Stimulated activated CD8-positive, alpha-beta memory T cell treated with anti-CD3 and anti-CD28 coated beads, Interleukin-12 subunit alpha, Interleukin-12 subunit beta, amount 100 ng/mL, for 1 hour (primary cell): ENCODE data around the gene ZNRD2.
A peak's percentile ranks its signal among the peaks of the same experiment; 100 is the strongest.

Experiments
- DNase-seq: peaks from one replicate; pipeline ENCODE4 v3.0.0-alpha.2; 2020; ENCODE audit warnings: low read depth

ZNRD2 gene

GRCh38 chr11:65538232-65538914 is 31.9 kb upstream of the ZNRD2 start:
- no peak for DNase-seq

DNA sequence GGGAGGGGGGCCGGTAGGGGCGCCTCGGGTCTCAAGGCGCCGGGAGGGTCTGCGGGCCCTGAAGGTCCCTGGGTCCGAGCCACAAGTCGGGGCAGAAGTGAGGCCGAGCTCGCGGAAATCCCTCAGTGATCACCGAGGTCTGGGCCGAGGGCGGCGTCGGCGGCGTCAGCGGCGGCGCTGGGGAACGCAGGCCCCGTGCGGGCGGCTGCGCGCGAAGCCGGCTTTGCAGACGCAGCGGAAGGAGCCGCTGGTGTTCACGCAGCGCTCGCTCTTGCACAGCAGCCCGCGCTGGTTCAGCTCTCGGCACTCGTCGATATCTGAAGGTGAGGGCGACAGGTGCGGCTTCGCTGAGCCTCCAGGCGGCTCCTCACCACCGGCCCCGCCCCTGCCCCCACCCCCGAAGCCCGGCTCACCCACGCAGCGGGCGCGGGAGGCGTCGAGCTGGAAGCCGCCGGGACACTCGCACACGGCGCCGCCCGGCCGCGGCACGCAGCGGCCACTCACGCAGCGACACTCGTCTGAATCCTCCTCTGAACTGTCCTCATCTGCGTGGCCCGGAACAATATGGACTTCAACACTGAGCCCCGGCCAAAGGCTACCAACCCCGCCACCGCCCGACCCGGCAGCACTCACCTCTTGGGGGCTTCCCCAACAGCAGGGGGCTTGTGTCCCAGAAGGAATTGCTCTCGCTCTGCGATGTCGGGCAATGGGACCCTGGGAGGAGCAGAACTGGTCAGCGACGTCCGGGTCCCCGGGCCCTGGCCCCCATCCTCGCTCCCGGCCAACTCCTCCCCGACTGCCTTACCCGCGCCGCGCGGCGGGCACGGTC is 31.1 kb upstream of the ZNRD2 start:
- DNase-seq, result no peak

- DNase-seq, result no peak
These were observed 30.5 kb upstream of the ZNRD2 start for GRCh38 chr11:65539744-65540289.

DNA sequence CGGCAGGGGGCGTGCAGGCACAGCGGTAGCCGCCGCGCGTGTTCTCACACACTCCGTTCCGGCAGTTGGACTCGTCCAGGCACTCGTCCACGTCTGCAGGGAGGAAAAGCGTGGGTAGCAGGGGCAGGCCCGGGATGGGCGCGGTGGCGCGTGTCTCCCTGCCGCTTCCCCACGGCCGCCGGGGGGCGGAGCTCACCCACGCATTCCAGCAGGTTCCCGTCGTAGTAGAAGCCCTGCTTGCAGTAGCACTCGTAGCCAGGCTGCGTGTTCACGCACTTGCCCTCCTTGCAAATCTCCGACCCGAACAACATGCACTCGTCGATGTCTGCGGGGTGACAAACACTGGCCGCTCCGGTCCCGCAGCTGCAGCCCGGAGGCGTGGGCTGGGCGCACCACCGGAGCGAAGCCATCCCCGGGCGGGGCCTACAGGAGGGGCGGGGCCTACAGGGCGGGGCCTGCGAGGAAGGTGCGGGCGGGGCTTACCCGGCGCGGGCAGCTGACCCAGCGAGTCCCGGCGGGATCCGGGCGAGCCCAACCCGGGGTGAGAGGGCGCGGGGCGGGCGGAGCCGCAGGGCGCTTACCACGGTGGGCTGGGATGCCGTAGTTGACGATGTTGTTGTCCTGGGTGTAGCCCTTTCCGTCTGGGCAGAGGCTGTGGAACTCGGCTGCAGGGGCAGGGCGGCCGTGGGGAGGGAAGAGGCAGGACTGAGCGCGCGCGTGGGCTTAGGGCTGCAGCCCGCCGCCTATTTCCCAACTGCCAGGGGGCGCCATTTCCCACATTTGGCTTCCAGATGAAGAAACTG is 29.8 kb upstream of the ZNRD2 start:
- DNase-seq, result peak; percentile 75

DNA sequence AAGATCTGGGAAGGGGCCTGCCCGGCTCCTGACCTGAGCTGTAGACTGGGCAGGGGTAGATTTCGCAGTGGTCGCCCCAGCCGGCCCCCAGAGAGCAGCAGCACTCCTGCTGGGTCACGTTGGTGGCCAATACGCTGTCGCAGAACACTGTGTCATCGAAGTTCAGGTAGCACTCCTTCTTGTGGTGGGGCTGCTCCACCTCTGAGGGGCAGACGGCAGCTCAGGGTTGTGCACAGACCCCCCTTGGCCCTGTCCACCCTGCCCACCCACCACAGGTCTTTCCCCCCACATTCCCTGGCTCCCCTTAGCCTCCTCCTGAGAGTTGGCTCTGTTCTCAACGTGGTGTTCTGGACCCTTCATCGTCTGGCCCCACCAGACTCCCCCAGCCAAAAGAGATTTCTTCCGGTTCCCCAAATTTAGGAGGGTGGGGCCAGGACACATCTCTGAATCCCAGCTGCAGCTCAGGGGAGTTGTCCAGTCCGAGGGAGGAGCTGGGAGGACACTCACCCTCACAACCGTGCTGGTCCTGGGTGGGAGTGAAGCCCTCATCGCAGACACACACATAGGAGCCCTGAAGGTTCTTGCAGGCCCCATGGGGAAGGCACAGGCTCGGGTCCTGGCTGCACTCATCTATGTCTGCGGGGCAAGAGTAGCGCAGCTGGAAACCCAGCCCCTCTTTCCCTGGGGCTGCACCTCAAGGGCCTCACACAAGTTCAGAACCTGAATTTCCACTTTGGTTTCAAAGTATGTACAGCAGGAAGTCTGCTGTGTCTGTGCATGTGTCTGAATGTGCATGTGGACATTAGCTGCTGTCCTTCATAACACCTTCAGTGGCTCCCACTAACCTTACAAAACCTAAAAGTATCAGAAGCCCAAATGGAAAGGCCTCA is 28.9 kb upstream of the ZNRD2 start:
- no peak for DNase-seq

- DNase-seq, result no peak
These were observed 27.4 kb upstream of the ZNRD2 start for GRCh38 chr11:65542738-65543390.

DNA sequence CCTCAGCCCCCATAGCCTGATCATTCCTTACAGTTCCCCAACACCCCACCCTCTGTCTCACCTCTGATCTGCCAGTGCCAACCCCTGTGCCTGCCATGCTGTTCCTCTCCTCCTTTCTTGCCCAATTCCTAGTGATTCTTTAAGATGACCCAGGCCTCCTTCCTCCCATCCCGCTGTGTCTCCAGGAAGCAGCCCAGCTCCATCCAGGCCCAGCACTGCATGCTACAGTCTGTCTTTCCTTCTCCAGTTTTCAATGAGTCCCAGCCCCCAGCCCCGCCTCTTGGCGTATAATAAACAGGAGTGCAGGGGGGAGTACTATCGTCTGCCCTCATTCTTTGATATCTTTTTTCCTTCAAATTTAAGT is 24.4 kb upstream of the ZNRD2 start:
- DNase-seq, result no peak

DNA sequence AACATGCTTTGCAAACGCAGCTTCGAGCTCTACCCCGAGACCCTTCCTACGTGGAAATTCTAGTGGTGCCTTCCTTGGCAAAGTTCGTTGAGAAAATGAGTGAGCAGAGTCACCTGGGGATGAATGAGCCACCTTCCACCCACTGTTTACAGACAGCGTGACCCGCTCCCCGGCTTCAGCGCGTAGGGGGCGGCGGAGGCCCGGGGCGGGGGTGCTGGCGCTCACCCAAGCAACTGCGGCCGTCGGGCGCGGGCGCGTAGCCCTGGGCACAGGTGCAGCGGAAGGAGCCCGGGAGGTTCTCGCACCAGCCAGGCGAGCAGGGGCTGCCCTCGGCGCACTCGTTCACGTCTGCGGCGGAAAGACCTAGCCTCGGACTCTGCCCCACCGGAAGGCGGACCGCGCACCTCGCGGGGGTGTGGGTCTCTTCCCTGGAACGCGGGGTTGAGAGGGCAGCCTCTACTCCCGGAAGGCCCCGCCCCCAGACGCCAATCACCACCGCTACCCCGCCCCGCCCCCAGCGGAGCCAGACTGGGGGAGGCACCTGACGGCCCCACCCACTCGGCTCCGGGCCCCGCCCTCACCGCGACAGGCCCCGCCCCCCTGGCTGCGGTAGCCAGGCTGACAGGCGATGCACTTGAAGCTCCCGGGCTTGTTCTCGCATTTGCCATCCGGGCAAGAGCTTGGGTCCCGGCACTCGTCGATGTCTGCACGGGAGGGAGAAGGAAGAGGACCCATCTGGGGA is 23.9 kb upstream of the ZNRD2 start:
- DNase-seq, result peak; percentile 97

DNA sequence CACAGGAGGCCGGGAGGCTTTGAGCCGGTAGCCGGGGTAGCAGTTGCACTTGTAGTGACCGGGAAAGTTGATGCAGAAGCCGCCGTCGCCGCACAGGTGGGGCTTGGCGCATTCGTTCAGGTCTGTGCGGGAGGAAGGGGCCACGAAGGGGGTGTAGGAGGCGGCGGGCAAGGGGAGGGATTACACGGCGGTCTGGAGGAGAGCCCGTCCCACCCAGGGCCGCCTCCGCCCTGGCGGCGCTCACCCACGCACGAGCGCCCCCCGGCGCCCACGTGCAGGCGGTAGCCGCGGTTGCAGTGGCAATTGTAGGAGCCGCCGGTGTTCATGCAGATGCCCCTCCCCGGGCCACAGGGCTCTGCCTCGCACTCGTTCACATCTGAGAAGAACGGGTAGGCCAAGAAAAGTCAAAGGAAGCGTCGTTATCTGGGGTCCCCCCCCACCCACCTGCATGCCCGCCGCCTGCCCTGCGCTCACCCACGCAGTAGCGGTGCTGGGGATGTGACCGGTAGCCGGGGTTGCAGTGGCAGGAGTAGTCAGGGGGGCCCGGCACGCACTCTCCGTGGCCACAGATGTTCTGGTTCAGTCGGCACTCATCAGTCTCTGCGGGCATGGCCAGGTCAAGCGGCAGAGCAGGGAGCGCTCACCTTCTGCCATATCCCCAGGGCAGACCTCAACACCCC is 22.7 kb upstream of the ZNRD2 start:
- DNase-seq, result no peak

DNA sequence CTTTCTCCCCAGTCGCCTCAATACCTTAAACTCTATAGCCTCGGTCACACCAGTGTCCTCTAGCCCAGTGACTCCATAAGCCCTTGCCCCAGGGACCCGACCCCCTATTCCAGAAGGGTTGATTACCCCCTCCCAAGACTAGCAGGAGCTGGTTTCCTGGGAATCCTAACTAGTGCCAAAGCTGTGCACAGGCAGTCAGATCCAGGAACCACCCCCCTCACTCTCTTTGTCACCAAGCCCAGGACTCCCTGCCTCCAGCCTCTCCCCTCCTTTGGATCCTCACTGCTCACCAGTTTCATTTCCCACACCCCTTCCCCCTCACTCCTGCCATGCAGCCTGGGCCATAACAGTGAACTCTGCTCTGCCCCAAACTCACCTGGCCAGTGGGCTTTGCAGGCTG is 21.9 kb upstream of the ZNRD2 start:
- DNase-seq, result no peak

DNA sequence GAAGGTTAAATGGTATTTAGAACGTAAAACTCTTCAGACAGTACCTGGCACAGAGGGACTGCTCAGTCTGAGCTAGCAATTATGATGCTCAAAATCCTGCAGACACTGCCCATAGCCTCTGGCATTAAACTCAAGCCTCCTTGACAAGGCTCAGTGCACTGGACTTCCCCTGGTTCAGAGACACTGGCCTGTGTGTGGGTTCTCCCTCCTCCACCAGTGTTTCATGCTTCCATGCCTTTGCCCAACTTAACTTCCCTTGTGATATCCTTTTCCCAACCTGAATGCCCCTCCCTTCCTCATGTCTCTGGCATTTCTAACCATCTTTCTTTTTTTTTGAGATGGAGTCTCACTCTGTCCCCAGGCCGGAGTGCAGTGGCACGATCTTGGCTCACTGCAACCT is 21.2 kb upstream of the ZNRD2 start:
- DNase-seq, result no peak

DNA sequence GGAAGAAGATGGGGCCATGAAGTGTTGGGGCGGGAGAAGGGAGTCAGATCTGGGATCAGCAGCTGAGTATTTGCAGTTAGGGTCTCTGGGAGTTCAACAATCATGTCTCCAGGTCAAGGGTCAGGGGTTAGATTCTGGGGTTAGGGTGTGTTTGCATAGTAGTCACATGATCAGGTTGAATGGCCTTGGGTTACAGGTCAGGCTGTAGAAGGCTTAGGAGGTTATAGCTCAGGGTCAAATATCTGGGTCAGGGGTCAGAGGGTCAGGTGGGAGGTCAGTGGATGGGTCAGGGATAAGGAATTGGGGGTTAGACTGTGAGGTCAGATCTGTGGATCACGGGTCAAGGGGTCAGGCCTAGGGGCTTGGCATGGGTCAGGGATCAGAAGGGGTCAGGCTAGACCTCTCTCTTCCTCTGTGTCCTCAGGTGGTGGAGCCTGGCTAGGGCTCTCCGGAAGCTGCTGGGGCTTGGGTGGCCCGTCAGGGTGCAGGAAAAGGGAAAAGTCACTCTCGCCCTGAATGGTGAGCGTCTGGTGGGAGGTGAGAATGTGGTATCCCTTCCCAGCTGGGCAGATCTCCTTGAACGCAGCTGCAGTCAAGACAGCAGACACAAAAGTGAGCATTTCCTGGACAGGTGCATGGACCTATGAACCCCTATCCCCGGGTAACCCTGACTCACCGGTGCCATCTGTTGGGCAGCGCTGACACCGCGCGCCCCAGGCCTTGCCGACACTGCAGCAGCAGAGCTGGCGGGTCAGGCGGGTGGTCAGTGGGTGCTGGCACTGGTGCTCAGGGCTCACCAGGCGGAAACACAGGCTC is 18.5 kb upstream of the ZNRD2 start:
- DNase-seq, result peak; percentile 39

- DNase-seq, result no peak
These were observed 17.8 kb upstream of the ZNRD2 start for GRCh38 chr11:65552388-65552951.

GRCh38 chr11:65553301-65554001 is 16.8 kb upstream of the ZNRD2 start:
- peak; percentile 43 for DNase-seq

GRCh38 chr11:65554057-65554818 is 16.0 kb upstream of the ZNRD2 start:
- DNase-seq, result no peak

DNA sequence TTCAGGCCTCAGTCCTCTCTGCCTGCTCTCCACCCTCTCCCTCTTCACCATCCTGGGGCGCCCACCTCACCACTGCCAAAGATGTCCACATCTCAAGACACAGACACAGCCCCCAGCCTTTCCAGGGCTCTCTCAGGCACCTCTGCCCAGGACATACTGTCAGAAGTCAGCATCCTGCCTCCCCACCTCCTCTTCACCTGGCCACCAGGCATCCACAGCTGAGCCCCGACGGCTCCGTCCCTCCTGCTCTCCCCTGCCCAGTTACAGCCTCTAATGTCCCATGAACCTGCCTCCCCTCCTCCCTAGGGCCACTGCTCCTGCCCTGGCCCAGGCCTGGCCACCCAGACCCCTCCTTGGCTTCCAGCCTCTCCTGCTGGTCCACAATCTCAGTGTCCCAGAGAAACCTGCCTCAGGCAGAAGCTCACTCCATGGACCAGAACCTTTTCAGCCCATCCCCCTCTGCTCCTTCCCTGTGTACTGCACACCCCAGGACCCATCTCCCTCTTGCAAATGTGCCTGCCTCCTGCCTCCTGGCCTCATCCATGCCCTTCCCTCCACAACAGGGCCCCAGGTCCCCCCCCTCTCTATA is 15.3 kb upstream of the ZNRD2 start:
- DNase-seq, result no peak
